Measurements from ENCODE around the gene FCER1G.

- TF ChIP-seq POLR2A (IDR thresholded peaks at IDR 0.05; ENCODE audit: low read depth, low read length) (no peak), MAZ (IDR thresholded peaks at IDR 0.05; ENCODE audit: borderline replicate concordance, low read depth, low read length) (no peak), RCOR1 (IDR thresholded peaks at IDR 0.05; ENCODE audit: insufficient replicate concordance, low read length) (no peak), CTCF (conservative IDR thresholded peaks at IDR 0.05; ENCODE audit: low read depth, low read length) (no peak), ELK1 (IDR thresholded peaks at IDR 0.05; ENCODE audit: borderline replicate concordance, low read depth, low read length) (no peak), USF2 (IDR thresholded peaks at IDR 0.05; ENCODE audit: low read depth, low read length) (no peak), SMC3 (IDR thresholded peaks at IDR 0.05; ENCODE audit: low read depth, low read length) (no peak)
These were observed 21.1 kb downstream of the FCER1G start for GRCh38 chr1:161235957-161236775.

Data from IMR-90 (cell line).